Measurements from ENCODE around the gene FER1L5.

- TF ChIP-seq CTCF (IDR thresholded peaks at IDR 0.05) (no peak), EZH2 (IDR thresholded peaks at IDR 0.05; ENCODE audit: borderline replicate concordance, insufficient read depth, low read depth, low read length, poor library complexity, severe bottlenecking) (no peak)
Observed at GRCh38 chr2:96680561-96681141, 38.1 kb downstream of the FER1L5 start.
